Smooth muscle cell (in vitro differentiated cells): ENCODE measurements around the gene BRD4. TPM values are rescaled to one million over a fixed set of nuclear protein-coding genes. Genes with fewer than 3 reads are reported as not detected.

Source experiments
- DNase-seq: peaks from one replicate; lab custom pipeline; 2025; ENCODE audit not compliant: unreplicated experiment; lab: John Stamatoyannopoulos, UW
- H2AFZ ChIP-seq: fragments of 200-600 bp; sonication (generic); 2 replicates; pipeline ENCODE4 v1.6.0; 2016; ENCODE audit warnings: antibody characterized with exemption, low read depth, mild to moderate bottlenecking
- H3F3A ChIP-seq: fragments of 200-600 bp; sonication (generic); 2 replicates; pipeline ENCODE4 v1.6.0; 2017; ENCODE audit warnings: antibody characterized with exemption, low read depth
- H3K27ac ChIP-seq: fragments of 200-600 bp; sonication (generic); 2 replicates; pipeline ENCODE4 v1.5.1; 2016; ENCODE audit warnings: low read depth, mild to moderate bottlenecking
- H3K27me3 ChIP-seq: fragments of 200-600 bp; sonication (generic); 2 replicates; pipeline ENCODE4 v1.6.1; 2016; ENCODE audit warnings: low read depth, mild to moderate bottlenecking
- H3K36me3 ChIP-seq: fragments of 200-600 bp; sonication (generic); 2 replicates; pipeline ENCODE4 v1.5.1; 2016; ENCODE audit warnings: low read depth
- H3K4me1 ChIP-seq: fragments of 200-600 bp; sonication (generic); 2 replicates; pipeline ENCODE4 v1.5.1; 2016; ENCODE audit warnings: low read depth
- H3K4me2 ChIP-seq: fragments of 200-600 bp; sonication (generic); 2 replicates; pipeline ENCODE4 v1.6.0; 2016; ENCODE audit warnings: mild to moderate bottlenecking
- H3K4me3 ChIP-seq: fragments of 200-600 bp; sonication (generic); 2 replicates; pipeline ENCODE4 v1.5.1; 2016; ENCODE audit warnings: mild to moderate bottlenecking
- H3K79me2 ChIP-seq: fragments of 200-600 bp; sonication (generic); 2 replicates; pipeline ENCODE4 v1.6.0; 2016; ENCODE audit warnings: low read depth, mild to moderate bottlenecking
- H3K9ac ChIP-seq: fragments of 200-600 bp; sonication (generic); 2 replicates; pipeline ENCODE4 v1.6.0; 2016; ENCODE audit warnings: low read depth
- H3K9me3 ChIP-seq: fragments of 200-600 bp; sonication (generic); replicated peaks from 2 replicates; pipeline ENCODE4 v1.5.1; 2016; ENCODE audit warnings: low read depth
- H4K20me1 ChIP-seq: fragments of 200-600 bp; sonication (generic); 2 replicates; pipeline ENCODE4 v1.6.0; 2016; ENCODE audit warnings: low read depth
- CTCF ChIP-seq: fragments of 200-600 bp; sonication (generic); IDR thresholded peaks from 2 replicates; pipeline ENCODE4 v1.5.1; 2017; ENCODE audit warnings: borderline replicate concordance, mild to moderate bottlenecking, antibody characterized with exemption; ENCODE audit not compliant: insufficient read depth, poor library complexity, severe bottlenecking
- WGBS: methylation state at CpG from one replicate; pipeline ENCODE4 v1.1.7; 2016; ENCODE audit warnings: low lambda C conversion rate; 5-methylcytosine and 5-hydroxymethylcytosine counted together
- polyA plus RNA-seq: library from polyadenylated mRNA; unstranded; fragments of >200 nt; fragmentation: Nextera tagmentation; extraction: Ambion mirVana; gene quantifications from 2 replicates; pipeline ENCODE4 v1.2.1, GENCODE V29; 2016
- total RNA-seq: library from RNA; depleted of rRNA; stranded (reverse); fragments of >200 nt; gene quantifications from 2 replicates; pipeline ENCODE4 v1.2.3, GENCODE V29; 2014

Gene BRD4
- total and polyA plus RNA-seq, 2 experiments from 2014 or later = 24.1 to 102 TPM

DNA sequence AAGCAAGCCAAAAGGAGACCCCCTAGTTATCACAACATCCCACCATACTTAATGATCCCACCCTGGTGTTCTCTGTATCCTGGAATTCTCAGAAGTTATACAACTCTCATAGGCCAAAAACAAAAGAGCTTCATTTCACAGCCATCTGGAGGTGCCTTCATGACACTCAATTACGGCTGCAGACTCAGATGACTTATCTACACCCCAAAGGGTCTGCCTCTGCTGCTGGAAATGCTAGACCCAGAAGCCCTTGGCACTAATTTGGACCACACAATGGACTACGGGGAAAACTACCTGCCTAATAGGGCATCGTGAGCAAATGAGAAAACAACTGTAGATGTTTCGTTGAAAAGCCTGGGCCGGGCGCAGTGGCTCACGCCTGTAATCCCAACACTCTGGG is 40.2 kb downstream of the BRD4 start:
- H3K4me2 ChIP-seq = no peak overlapping the region
- no peak for DNase-seq
- WGBS = 94% methylated on average over 7 of the region's 7 CpGs
- no peaks in the 10 kb centered on the region for H3K27me3 ChIP-seq
- H3K79me2 ChIP-seq = peaks cover 100% of the 10 kb centered on the region
- no peaks in the 10 kb centered on the region for H3K36me3 ChIP-seq
- H3K4me1 ChIP-seq = peaks cover 26% of the 10 kb centered on the region
- no peak overlapping the region for H3K4me3 ChIP-seq
- peak overlapping the region; percentile 79 for H3K27ac ChIP-seq
- H2AFZ ChIP-seq = no peak overlapping the region
- no peaks in the 10 kb centered on the region for H3K9me3 ChIP-seq
- H3K9ac ChIP-seq = no peak overlapping the region
- TF ChIP-seq CTCF = no peak
- H3F3A ChIP-seq = peaks cover 37% of the 10 kb centered on the region
- H4K20me1 ChIP-seq = peaks cover 100% of the 10 kb centered on the region

DNA sequence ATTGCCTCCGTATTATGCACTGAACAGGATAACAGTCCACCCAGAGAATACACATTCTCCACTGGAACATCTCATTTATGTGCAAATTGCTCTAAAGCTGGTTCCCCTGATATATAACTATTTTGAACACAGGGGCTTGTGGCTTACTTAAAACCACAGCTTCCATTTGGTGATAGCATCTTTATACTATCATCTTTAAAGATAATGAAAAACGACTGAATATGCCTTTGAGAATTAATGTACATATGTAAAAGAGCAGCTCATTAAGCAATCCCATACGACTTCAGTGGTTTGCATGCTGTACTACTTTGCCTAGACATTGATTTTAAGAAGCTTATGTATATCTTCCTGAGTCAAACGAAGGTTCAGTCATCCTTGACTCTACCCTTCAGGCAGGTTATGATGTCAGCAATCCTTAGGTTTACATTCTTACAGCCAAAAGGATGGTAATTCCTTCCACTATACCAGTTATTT is 40.8 kb downstream of the BRD4 start:
- no peak overlapping the region for H3K4me3 ChIP-seq
- no peak for TF ChIP-seq CTCF
- no peaks in the 10 kb centered on the region for H3K9me3 ChIP-seq
- peaks cover 100% of the 10 kb centered on the region for H4K20me1 ChIP-seq
- 26% methylated on average over 4 of the region's 4 CpGs for WGBS
- no peak overlapping the region for H2AFZ ChIP-seq
- peaks cover 21% of the 10 kb centered on the region for H3K4me1 ChIP-seq
- H3F3A ChIP-seq = peaks cover 31% of the 10 kb centered on the region
- no peak for DNase-seq
- H3K4me2 ChIP-seq = peak overlapping the region; percentile 27
- peaks cover 100% of the 10 kb centered on the region for H3K79me2 ChIP-seq
- no peaks in the 10 kb centered on the region for H3K27me3 ChIP-seq
- peak overlapping the region; percentile 19 for H3K9ac ChIP-seq
- H3K27ac ChIP-seq = peak overlapping the region; percentile 79
- no peaks in the 10 kb centered on the region for H3K36me3 ChIP-seq

- Histone ChIP-seq H3K27ac (peak overlapping the region; percentile 79), H3K27me3 (no peaks in the 10 kb centered on the region), H3F3A (peaks cover 28% of the 10 kb centered on the region), H3K9me3 (no peaks in the 10 kb centered on the region), H4K20me1 (peaks cover 100% of the 10 kb centered on the region), H3K4me3 (no peak overlapping the region), H3K79me2 (peaks cover 100% of the 10 kb centered on the region), H2AFZ (no peak overlapping the region), H3K9ac (peak overlapping the region; percentile 19), H3K36me3 (no peaks in the 10 kb centered on the region), H3K4me2 (peak overlapping the region; percentile 27), H3K4me1 (peaks cover 18% of the 10 kb centered on the region)
- DNase-seq = no peak
- 79% methylated on average over 1 of the region's 1 CpG for WGBS
- TF ChIP-seq CTCF = no peak
Observed at GRCh38 chr19:15291089-15291488, 41.2 kb downstream of the BRD4 start.

DNA sequence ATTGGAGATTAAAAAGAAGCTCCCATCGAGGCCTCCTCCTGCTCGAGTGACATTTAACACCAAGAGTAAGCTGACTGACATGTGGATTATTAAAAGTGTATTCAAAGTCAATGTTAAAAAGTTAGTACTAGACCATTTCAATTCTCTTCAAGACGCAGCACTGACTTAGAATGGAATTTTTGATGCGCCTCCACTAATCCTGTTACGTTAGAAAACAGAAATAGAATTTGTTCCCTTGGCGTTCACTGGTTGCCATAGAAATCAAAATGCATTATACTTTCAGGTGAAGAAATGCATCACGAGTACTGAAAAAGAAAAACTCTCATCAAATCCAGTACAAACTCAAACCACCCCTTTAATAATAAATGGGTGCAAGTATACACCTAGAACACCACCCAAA is 42.2 kb downstream of the BRD4 start:
- peaks cover 100% of the 10 kb centered on the region for H4K20me1 ChIP-seq
- peaks cover 18% of the 10 kb centered on the region for H3K4me1 ChIP-seq
- H3K27ac ChIP-seq = peak overlapping the region; percentile 79
- H2AFZ ChIP-seq = no peak overlapping the region
- H3K27me3 ChIP-seq = no peaks in the 10 kb centered on the region
- H3K4me3 ChIP-seq = no peak overlapping the region
- peaks cover 100% of the 10 kb centered on the region for H3K79me2 ChIP-seq
- peaks cover 19% of the 10 kb centered on the region for H3F3A ChIP-seq
- H3K4me2 ChIP-seq = no peak overlapping the region
- H3K9me3 ChIP-seq = no peaks in the 10 kb centered on the region
- WGBS = 86% methylated on average over 7 of the region's 7 CpGs
- no peaks in the 10 kb centered on the region for H3K36me3 ChIP-seq
- DNase-seq = no peak
- no peak for TF ChIP-seq CTCF
- H3K9ac ChIP-seq = no peak overlapping the region
